Ishikawa (cell line): ENCODE data around the gene SPX.

Experiments used
- CEBPB ChIP-seq: IDR thresholded peaks from 2 replicates; pipeline ENCODE4 v1.6.1; 2012
- CREB1 ChIP-seq: IDR thresholded peaks from 2 replicates; pipeline ENCODE4 v1.6.1; 2012; ENCODE audit warnings: low read depth
- EGR1 ChIP-seq: IDR thresholded peaks from 2 replicates; pipeline ENCODE4 v1.6.1; 2012
- EP300 ChIP-seq: IDR thresholded peaks from 2 replicates; pipeline ENCODE4 v1.6.1; 2012; ENCODE audit warnings: borderline replicate concordance
- FOXM1 ChIP-seq: IDR thresholded peaks from 2 replicates; pipeline ENCODE4 v1.6.1; 2012; ENCODE audit warnings: low read depth, borderline replicate concordance
- NFIC ChIP-seq: IDR thresholded peaks from 2 replicates; pipeline ENCODE4 v1.6.1; 2012
- RAD21 ChIP-seq: IDR thresholded peaks from 2 replicates; pipeline ENCODE4 v1.6.1; 2012; ENCODE audit warnings: low read depth
- TAF1 ChIP-seq: IDR thresholded peaks from 2 replicates; pipeline ENCODE4 v1.6.1; 2012; ENCODE audit warnings: low read depth, mild to moderate bottlenecking
- TCF12 ChIP-seq: IDR thresholded peaks from 2 replicates; pipeline ENCODE4 v1.6.1; 2012; ENCODE audit warnings: low read depth
- TEAD4 ChIP-seq: IDR thresholded peaks from 2 replicates; pipeline ENCODE4 v1.6.1; 2012
- YY1 ChIP-seq: IDR thresholded peaks from 2 replicates; pipeline ENCODE4 v1.6.1; 2012; ENCODE audit warnings: low read depth
- ZBTB7A ChIP-seq: IDR thresholded peaks from 2 replicates; pipeline ENCODE4 v1.6.1; 2012; ENCODE audit warnings: low read depth
- TF ChIP-seq, protein P1 (sequence below): IDR thresholded peaks from 2 replicates; pipeline ENCODE4 v1.6.1; 2012
- TF ChIP-seq, protein P2 (sequence below): IDR thresholded peaks from 2 replicates; pipeline ENCODE4 v1.6.1; 2012; ENCODE audit warnings: low read depth, mild to moderate bottlenecking
- TF ChIP-seq, protein P3 (sequence below): IDR thresholded peaks from 2 replicates; pipeline ENCODE4 v1.6.1; 2012

Gene SPX

DNA sequence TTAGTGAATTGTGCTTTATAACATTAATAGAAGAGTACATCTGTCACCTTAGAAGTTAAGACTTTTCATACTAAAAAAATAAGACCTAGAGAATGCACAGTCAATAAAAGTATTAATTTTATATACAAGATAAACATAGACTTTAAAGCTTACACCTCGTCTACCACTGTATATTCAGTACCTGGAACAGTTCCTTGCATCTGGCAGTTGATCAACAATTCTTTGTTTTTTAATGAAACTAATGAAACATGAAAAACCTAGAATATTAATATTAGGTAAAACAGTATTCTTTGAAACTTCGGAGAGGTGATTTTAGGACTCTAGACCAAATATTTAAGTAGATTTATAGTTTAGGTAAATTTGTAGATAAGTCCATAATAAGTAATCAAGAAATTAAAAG is 20.2 kb upstream of the SPX start:
- TF ChIP-seq FOXM1 (no peak), YY1 (no peak), TEAD4 (no peak), EGR1 (no peak)
- TF ChIP-seq, protein P1, sequence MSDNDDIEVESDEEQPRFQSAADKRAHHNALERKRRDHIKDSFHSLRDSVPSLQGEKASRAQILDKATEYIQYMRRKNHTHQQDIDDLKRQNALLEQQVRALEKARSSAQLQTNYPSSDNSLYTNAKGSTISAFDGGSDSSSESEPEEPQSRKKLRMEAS, result no peak
- TF ChIP-seq, protein P2, sequence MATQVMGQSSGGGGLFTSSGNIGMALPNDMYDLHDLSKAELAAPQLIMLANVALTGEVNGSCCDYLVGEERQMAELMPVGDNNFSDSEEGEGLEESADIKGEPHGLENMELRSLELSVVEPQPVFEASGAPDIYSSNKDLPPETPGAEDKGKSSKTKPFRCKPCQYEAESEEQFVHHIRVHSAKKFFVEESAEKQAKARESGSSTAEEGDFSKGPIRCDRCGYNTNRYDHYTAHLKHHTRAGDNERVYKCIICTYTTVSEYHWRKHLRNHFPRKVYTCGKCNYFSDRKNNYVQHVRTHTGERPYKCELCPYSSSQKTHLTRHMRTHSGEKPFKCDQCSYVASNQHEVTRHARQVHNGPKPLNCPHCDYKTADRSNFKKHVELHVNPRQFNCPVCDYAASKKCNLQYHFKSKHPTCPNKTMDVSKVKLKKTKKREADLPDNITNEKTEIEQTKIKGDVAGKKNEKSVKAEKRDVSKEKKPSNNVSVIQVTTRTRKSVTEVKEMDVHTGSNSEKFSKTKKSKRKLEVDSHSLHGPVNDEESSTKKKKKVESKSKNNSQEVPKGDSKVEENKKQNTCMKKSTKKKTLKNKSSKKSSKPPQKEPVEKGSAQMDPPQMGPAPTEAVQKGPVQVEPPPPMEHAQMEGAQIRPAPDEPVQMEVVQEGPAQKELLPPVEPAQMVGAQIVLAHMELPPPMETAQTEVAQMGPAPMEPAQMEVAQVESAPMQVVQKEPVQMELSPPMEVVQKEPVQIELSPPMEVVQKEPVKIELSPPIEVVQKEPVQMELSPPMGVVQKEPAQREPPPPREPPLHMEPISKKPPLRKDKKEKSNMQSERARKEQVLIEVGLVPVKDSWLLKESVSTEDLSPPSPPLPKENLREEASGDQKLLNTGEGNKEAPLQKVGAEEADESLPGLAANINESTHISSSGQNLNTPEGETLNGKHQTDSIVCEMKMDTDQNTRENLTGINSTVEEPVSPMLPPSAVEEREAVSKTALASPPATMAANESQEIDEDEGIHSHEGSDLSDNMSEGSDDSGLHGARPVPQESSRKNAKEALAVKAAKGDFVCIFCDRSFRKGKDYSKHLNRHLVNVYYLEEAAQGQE, result peak; percentile 63

- TF ChIP-seq, protein P2, result no peak
- TF ChIP-seq TEAD4 (no peak), NFIC (no peak), CEBPB (no peak), YY1 (no peak), CREB1 (no peak), EP300 (no peak), ZBTB7A (no peak), FOXM1 (no peak), EGR1 (no peak), TCF12 (no peak), TAF1 (no peak), RAD21 (no peak)
- TF ChIP-seq, protein P3, sequence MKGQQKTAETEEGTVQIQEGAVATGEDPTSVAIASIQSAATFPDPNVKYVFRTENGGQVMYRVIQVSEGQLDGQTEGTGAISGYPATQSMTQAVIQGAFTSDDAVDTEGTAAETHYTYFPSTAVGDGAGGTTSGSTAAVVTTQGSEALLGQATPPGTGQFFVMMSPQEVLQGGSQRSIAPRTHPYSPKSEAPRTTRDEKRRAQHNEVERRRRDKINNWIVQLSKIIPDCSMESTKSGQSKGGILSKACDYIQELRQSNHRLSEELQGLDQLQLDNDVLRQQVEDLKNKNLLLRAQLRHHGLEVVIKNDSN, result no peak
- TF ChIP-seq, protein P1, result no peak
These were observed 18.2 kb upstream of the SPX start for GRCh38 chr12:21507849-21508248.

GRCh38 chr12:21509768-21510167 is 16.3 kb upstream of the SPX start:
- TF ChIP-seq EGR1 (no peak), TCF12 (no peak), NFIC (no peak)
- TF ChIP-seq, protein P1, result no peak

GRCh38 chr12:21516281-21516680 is 9.8 kb upstream of the SPX start:
- no peak for TF ChIP-seq CREB1
- no peak for TF ChIP-seq EGR1
- no peak for TF ChIP-seq NFIC
- no peak for TF ChIP-seq FOXM1
- TF ChIP-seq, protein P2, result no peak
- no peak for TF ChIP-seq TCF12
- no peak for TF ChIP-seq TAF1
- TF ChIP-seq TEAD4, result no peak
- no peak for TF ChIP-seq ZBTB7A
- TF ChIP-seq, protein P1, result no peak
- TF ChIP-seq, protein P3, result no peak
- no peak for TF ChIP-seq CEBPB
- TF ChIP-seq YY1, result no peak
- TF ChIP-seq EP300, result no peak
- TF ChIP-seq RAD21, result no peak

DNA sequence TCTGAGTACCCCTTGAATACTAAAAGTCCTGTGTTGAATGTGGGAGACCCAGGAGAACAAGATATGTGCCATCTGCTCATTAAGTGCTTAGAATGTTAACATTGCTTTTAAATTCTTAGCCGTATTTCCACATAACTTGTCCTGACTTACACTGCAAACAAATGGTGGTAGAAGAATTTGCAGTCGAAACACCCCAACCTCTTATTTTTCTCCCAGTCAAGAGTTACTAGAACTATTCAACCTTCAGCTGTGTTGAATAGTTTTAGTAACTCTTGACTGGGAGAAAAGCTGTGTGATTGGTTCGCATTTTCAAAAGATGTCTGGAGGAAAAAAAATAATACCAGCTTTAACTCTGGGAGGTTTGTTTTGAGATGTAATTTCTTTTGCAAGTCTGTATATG is 7.6 kb upstream of the SPX start:
- TF ChIP-seq, protein P3, result no peak
- TF ChIP-seq, protein P1, result no peak
- TF ChIP-seq, protein P2, result no peak
- TF ChIP-seq ZBTB7A, result no peak
- TF ChIP-seq CEBPB, result no peak
- TF ChIP-seq TCF12, result no peak
- TF ChIP-seq EP300, result no peak
- no peak for TF ChIP-seq EGR1
- no peak for TF ChIP-seq TAF1
- no peak for TF ChIP-seq YY1
- TF ChIP-seq CREB1, result no peak
- no peak for TF ChIP-seq TEAD4
- TF ChIP-seq NFIC, result no peak
- no peak for TF ChIP-seq FOXM1
